Measurements from ENCODE around the gene CYBRD1. TPM values are rescaled to one million over a fixed set of nuclear protein-coding genes. Genes with fewer than 3 reads are reported as not detected.
"Not testable (repeated sequence)": the region's sequence is repeated elsewhere in the genome, so short reads cannot be mapped to it uniquely, and the experiment has no call there.

CYBRD1 gene
- total RNA-seq, 2 experiments from 2014 or later: 0.31 to 0.45 TPM

DNA sequence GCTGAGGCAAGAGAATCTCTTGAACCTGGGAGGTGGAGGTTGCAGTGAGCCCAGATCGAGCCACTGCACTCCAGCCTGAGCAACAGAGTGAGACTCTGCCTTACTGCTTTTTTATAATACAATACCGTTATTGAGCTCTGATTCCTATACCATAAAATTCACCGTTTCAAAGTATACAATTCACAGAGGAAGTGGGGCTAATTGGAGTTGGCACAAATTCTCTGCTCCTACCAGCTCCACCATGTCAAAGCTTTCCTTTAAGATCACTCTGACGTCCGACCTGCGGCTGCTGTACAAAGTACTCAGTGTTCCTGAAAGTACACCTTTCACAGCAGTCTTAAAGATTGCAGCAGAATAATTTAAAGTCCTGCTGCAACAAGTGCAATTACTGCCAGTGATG lies 29.6 kb upstream of the CYBRD1 start:
- H3K27ac Mint-ChIP-seq: no peak overlapping the region
- no peak overlapping the region for H3K4me3 Mint-ChIP-seq
- H3K9me3 Mint-ChIP-seq: peaks cover 13% of the 10 kb centered on the region
- POLR2A ChIA-PET: no interaction called here
- CTCF ChIA-PET: no interaction called here
- no peaks in the 10 kb centered on the region for H3K27me3 Mint-ChIP-seq
- H3K4me1 Mint-ChIP-seq: no peaks in the 10 kb centered on the region
- H3K36me3 Mint-ChIP-seq (ENCODE audit: low read depth): peaks cover 9% of the 10 kb centered on the region
- no peak for DNase-seq

DNA sequence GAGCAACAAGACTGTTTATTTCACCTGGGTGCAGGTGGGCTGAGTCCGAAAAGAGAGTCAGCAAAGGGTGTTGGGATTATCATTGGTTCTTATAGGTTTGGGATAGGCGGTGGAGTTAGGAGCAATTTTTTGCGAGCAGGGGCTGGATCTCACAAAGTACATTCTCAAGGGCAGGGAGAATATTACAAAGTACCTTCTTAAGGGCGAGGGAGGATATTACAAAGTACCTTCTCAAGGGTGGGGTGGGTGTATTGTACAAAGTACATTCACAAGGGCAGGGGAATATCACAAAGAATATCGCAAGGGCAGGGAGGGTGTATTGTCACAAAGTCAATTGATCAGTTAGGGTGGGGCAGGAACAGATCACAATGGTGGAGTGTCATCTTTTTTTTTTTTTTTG lies 24.6 kb upstream of the CYBRD1 start:
- H3K9me3 Mint-ChIP-seq; H3K27ac Mint-ChIP-seq; H3K4me3 Mint-ChIP-seq; H3K27me3 Mint-ChIP-seq; DNase-seq; CTCF ChIA-PET; H3K36me3 Mint-ChIP-seq (ENCODE audit: low read depth); POLR2A ChIA-PET; H3K4me1 Mint-ChIP-seq: not testable (repeated sequence)

DNA sequence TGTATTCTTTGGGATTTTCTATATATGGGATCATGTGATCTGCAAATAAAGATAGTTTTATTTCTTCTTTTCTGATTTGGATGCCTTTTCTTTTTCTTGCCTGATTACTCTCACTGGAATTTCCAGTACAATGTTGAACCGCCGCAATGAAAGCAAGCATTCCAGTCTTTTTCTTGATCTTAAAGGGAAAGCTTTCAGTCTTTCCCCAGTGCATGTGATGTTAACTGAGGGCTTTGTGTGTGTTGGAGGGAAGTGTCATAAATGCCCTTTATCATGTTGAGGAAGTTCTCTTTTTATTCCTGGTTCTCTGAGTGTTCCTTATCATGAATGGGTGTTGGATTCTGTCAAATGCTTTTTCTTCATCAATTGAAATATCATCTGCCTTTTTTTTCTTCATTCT lies 16.9 kb upstream of the CYBRD1 start:
- Mint-ChIP-seq H3K4me3 (no peak overlapping the region), H3K27ac (no peak overlapping the region), H3K36me3 (ENCODE audit: low read depth) (no peaks in the 10 kb centered on the region), H3K4me1 (peaks cover 4% of the 10 kb centered on the region), H3K9me3 (peaks cover 9% of the 10 kb centered on the region), H3K27me3 (peaks cover 2% of the 10 kb centered on the region)
- DNase-seq: no peak
- CTCF ChIA-PET: no interaction called here
- POLR2A ChIA-PET: interaction anchor here (0.6 kb wide), 1 partner anchor 117 kb away, joined by 5 read pairs; no protein-coding TSS in a partner anchor

DNA sequence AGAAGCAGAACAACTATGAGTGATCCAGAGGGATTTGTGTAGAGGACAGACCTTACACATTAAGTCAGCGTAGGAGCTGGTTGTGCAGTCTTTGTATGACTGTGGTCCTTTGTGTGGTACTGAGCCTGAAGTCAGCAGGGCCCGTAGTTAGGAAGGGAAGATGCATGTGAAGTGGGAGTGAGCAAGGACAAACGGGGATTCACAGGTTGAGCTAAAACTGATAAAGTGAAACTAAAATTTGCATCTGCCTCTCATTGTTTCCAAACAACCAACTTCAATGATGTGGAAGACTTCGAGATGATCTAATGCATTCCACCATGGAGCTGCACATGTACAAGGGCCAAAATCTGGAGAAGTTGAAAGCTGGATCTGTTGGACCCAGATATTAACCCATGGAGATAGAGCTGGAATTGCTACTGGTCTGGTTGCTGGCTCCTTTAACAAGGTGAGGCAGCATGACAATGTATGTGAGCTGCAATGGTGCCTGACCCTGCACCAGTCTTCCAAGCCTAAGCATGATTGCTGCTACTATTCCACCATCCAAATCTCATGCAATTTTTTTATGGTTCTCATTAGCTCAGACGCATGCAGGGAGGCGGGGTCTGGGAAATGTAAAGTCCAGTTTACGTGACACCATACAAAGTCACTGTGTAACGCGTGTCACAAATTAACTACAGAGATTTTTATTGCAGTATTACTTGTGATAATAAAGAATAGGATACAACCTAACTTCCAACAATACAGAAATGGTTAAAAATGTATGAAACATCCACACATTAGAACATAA lies 12.1 kb upstream of the CYBRD1 start:
- CTCF ChIA-PET: interaction anchor here (0.8 to 1.1 kb wide), 2 partner anchors 22 to 38 kb away, joined by 3 read pairs; no protein-coding TSS in a partner anchor
- no peak overlapping the region for H3K27ac Mint-ChIP-seq
- POLR2A ChIA-PET: interaction anchor here (0.6 kb wide), 1 partner anchor 336 kb away, joined by 3 read pairs; no protein-coding TSS in a partner anchor
- peaks cover 9% of the 10 kb centered on the region for H3K4me1 Mint-ChIP-seq
- DNase-seq: no peak
- H3K4me3 Mint-ChIP-seq: no peak overlapping the region
- H3K27me3 Mint-ChIP-seq: peaks cover 4% of the 10 kb centered on the region
- H3K9me3 Mint-ChIP-seq: peaks cover 5% of the 10 kb centered on the region
- H3K36me3 Mint-ChIP-seq (ENCODE audit: low read depth): no peaks in the 10 kb centered on the region

DNA sequence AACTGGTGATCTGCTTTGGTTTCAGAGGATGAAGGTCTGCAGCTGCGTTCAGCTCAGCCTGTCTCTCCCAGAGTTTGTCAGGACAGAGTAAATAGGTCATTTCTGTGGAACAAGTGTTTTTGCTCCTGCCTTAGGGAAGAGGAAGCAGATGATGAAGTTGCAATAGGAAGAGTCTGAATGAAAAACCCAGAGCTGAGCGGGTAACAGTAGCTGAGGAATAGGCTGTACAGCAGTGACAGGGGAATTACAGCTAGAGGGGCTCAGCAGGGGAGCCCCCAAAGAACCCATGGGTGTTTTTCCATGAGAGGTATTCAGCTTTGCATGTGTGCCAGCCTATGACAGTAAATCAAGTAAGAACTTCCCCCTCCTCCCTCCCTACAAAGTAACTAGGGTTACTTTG lies 10.3 kb upstream of the CYBRD1 start:
- no peaks in the 10 kb centered on the region for H3K36me3 Mint-ChIP-seq (ENCODE audit: low read depth)
- H3K27ac Mint-ChIP-seq: peak overlapping the region; percentile 33
- ChIA-PET CTCF (interaction anchor here (0.9 kb wide), 1 partner anchor 72 kb away, joined by 3 read pairs; no protein-coding TSS in a partner anchor), POLR2A (no interaction called here)
- no peak for DNase-seq
- H3K27me3 Mint-ChIP-seq: peaks cover 3% of the 10 kb centered on the region
- peaks cover 9% of the 10 kb centered on the region for H3K4me1 Mint-ChIP-seq
- H3K9me3 Mint-ChIP-seq: no peaks in the 10 kb centered on the region
- H3K4me3 Mint-ChIP-seq: no peak overlapping the region

DNA sequence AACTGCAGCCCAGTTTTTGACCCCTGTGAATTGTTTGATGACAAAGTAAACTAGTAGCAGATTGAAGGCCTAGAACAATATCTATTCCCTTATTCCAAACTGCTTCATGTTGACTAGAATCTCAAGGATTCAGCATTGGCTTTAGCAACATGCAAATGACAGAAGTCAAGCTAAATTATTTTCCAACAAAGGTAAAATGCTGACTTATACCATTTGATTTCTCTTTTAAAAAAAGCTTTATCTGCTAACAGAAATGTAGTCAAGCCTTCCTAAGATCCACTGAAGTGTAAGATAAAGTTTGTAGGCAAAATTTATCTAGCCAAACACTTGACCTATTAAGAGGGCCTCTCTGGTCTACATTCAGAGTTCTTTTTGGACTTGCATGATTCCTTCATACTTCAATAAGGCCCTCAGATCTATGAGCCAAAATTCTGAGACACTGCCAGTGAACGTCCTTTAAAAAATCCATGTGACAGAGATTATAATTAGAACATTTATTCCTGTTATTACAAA lies 9.5 kb upstream of the CYBRD1 start:
- H3K36me3 Mint-ChIP-seq (ENCODE audit: low read depth): no peaks in the 10 kb centered on the region
- ChIA-PET POLR2A (no interaction called here), CTCF (interaction anchor here (0.9 kb wide), 1 partner anchor 72 kb away, joined by 3 read pairs; no protein-coding TSS in a partner anchor)
- DNase-seq: no peak
- peaks cover 3% of the 10 kb centered on the region for H3K27me3 Mint-ChIP-seq
- H3K27ac Mint-ChIP-seq: no peak overlapping the region
- H3K9me3 Mint-ChIP-seq: no peaks in the 10 kb centered on the region
- no peak overlapping the region for H3K4me3 Mint-ChIP-seq
- H3K4me1 Mint-ChIP-seq: peaks cover 9% of the 10 kb centered on the region

DNA sequence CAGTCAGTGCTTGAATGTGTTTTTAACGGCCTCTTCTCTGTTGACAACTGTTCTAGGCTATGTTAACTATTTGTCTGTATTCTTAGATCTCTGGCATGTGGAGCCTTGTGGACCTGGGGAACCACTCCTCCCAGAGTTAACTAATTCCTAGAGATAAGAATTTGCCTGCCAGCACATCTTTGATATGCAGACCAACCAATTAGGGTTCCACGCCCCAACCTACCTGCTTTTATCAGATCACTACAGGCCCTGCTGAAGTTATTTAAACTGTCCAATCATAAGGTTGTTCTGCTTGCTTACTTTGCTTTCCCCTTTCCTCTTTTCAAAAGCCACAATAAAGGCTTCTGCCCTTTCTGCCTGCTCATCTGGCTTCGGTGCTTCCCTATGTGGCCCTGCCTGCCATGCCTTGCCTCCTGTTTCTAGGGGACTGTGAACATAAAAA lies 8.5 kb upstream of the CYBRD1 start:
- CTCF ChIA-PET: no interaction called here
- Mint-ChIP-seq H3K9me3 (no peaks in the 10 kb centered on the region), H3K36me3 (ENCODE audit: low read depth) (no peaks in the 10 kb centered on the region), H3K4me3 (no peak overlapping the region), H3K27me3 (peaks cover 4% of the 10 kb centered on the region), H3K27ac (no peak overlapping the region), H3K4me1 (peaks cover 9% of the 10 kb centered on the region)
- POLR2A ChIA-PET: no interaction called here
- no peak for DNase-seq

DNA sequence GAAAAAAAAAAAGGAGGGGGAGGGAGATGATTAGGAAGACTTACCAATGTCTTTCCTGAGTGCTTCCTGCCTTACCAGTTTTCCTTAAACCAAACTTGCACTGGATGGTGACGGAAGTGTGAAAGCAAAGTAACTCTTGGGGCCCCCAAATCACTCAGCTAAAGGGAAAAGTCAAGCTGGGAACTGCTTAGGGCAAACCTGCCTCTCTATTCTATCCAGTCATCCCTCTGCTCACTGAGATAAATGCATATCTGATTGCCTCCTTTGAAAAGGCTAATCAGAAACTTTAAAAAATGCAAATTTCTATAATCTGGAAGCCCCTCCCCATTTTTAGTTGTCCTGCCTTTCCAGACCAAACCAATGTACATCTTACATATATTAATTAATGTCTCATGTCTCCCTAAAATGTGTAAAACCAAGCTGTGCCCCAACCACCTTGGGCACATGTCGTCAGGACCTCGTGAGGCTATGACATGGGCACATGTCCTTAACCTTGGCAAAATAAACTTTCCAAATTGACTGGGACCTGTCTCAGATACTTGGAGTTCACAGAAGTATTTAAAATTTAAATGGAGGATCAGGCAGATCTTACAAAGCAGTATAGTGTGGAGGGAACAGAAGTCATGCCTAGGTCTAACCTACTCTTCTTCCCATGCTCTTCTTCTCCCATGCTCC lies 7.2 kb upstream of the CYBRD1 start:
- Mint-ChIP-seq H3K4me1 (peaks cover 5% of the 10 kb centered on the region), H3K9me3 (no peaks in the 10 kb centered on the region), H3K36me3 (ENCODE audit: low read depth) (no peaks in the 10 kb centered on the region), H3K4me3 (no peak overlapping the region), H3K27me3 (peaks cover 13% of the 10 kb centered on the region), H3K27ac (no peak overlapping the region)
- DNase-seq: no peak
- CTCF ChIA-PET: interaction anchor here (0.6 to 1.0 kb wide), 2 partner anchors 9 to 102 kb away, joined by 4 read pairs; no protein-coding TSS in a partner anchor
- POLR2A ChIA-PET: no interaction called here

DNA sequence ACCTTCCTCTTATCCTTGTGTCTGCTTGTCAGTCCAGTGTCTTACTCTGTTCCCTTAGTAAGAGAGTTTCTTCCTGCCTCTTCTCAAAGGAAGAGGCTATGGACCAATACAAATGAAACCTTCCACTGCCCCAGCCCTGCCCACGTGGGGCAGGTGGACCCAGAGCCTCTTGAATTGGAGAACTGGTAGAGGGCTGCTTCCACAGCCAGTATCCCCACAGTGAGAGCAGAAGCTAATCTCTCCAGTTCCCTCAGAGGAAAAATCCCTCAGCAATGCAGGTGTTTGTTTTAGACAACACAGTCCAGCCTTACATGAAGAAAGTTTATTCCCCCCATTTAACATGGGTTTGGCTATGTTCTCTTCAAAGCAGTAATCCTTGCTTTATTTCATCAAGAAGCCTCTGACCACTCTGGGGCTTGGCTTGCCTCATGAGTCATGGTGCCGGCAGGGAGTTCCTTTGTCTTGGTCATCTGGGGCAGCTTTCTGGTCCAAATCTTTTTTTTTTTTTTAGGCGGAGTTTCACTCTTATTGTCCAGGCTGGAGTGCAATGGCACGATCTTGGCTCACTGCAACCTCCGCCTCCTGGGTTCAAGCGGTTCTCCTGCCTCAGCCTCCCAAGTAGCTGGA lies 6.5 kb upstream of the CYBRD1 start:
- ChIA-PET CTCF (interaction anchor here (1.0 kb wide), 1 partner anchor 9 kb away, joined by 4 read pairs; no protein-coding TSS in a partner anchor), POLR2A (no interaction called here)
- DNase-seq: no peak
- no peaks in the 10 kb centered on the region for H3K9me3 Mint-ChIP-seq
- H3K36me3 Mint-ChIP-seq (ENCODE audit: low read depth): no peaks in the 10 kb centered on the region
- H3K4me1 Mint-ChIP-seq: peaks cover 5% of the 10 kb centered on the region
- H3K27me3 Mint-ChIP-seq: peaks cover 13% of the 10 kb centered on the region
- H3K27ac Mint-ChIP-seq: no peak overlapping the region
- no peak overlapping the region for H3K4me3 Mint-ChIP-seq

DNA sequence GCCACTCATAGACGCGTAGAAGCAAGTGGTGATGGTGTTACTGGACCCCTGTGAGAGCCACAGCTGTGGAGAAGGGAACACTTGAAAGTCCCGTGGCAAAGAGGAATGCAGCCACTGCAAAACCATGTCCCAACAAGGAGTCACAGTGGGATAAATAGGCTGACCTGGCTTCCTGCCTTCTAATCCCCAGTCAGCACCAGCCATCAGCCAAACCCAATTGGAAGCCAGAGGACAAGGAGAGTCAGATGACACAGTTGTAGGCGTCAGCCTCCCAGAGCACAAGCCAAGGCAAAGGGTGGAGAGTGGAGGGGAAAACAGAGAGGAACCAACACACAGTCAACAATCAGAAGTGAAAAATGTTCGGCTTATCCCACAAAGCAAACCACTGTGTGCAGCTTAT lies 5.5 kb upstream of the CYBRD1 start:
- ChIA-PET CTCF (interaction anchor here (0.6 to 1.1 kb wide), 2 partner anchors 46 to 662 kb away, joined by 3 to 4 read pairs; no protein-coding TSS in a partner anchor), POLR2A (no interaction called here)
- Mint-ChIP-seq H3K36me3 (ENCODE audit: low read depth) (no peaks in the 10 kb centered on the region), H3K4me1 (peaks cover 7% of the 10 kb centered on the region), H3K27ac (no peak overlapping the region), H3K9me3 (no peaks in the 10 kb centered on the region), H3K27me3 (peaks cover 22% of the 10 kb centered on the region), H3K4me3 (no peak overlapping the region)
- no peak for DNase-seq

DNA sequence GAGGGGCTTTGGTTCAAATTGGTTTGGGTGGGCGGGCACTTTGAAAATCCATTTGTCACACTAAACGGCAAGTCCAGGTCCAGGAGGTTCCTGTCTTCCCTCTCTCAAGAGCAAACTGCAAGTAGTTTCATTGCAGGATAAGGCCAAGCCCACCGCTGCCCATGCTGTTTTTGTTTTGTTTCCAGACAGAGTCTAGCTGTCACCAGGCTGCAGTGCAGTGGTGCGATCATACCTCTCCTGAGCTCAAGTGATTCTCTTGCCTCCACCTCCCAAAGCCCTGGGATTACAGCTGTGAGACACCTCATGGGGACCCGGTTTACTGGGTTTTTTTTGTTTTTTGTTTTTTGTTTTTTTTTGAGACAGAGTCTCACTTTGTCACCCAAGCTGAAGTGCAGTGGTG lies 1.8 kb upstream of the CYBRD1 start:
- Mint-ChIP-seq H3K27ac (no peak overlapping the region), H3K9me3 (no peaks in the 10 kb centered on the region), H3K27me3 (peaks cover 49% of the 10 kb centered on the region), H3K4me3 (no peak overlapping the region), H3K4me1 (peaks cover 14% of the 10 kb centered on the region), H3K36me3 (ENCODE audit: low read depth) (no peaks in the 10 kb centered on the region)
- ChIA-PET CTCF (interaction anchor here (0.6 to 1.4 kb wide), 4 partner anchors 9 to 480 kb away, joined by 3 to 5 read pairs (median 4); no protein-coding TSS in a partner anchor), POLR2A (no interaction called here)
- no peak for DNase-seq

DNA sequence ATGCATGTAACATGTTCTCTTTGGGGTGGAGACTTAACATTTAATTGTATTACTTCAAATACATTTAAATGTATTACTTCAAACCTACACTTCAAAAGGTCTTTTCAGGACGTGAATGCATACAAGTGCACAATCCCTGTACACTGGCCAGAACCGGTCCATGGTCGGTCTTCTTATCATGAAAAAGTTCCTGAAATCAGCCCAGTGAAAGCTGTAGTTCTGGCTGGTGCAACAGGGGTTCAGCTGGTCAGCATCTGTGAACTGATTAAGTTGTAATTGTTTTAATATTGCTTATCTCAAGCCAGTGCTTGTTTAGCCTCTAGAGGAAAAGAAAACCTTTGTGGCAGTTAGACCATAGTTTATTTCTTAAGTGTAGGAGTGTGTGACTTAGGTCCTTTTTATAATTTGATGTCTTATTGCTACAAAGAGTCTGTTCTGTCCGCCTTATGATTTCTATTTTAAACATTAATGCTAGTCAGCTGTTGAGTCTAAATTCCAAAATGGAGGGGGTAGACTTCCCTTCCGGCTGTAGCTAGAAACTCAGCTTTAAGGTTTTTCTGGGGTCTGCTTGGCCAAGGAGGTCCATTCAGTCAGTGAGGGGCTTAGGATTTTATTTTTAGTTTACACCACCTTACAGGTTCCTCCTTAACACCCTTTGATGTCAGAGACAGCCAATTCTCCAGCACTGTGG lies 768 bp upstream of the CYBRD1 start:
- peaks cover 14% of the 10 kb centered on the region for H3K4me1 Mint-ChIP-seq
- CTCF ChIA-PET: interaction anchor here (0.5 to 1.4 kb wide), 4 partner anchors 8 to 388 kb away, joined by 3 to 5 read pairs (median 4); no protein-coding TSS in a partner anchor
- H3K27me3 Mint-ChIP-seq: peaks cover 53% of the 10 kb centered on the region
- H3K36me3 Mint-ChIP-seq (ENCODE audit: low read depth): no peaks in the 10 kb centered on the region
- H3K4me3 Mint-ChIP-seq: peak overlapping the region; percentile 77
- H3K27ac Mint-ChIP-seq: no peak overlapping the region
- H3K9me3 Mint-ChIP-seq: no peaks in the 10 kb centered on the region
- no peak for DNase-seq
- POLR2A ChIA-PET: no interaction called here
